WERI-Rb-1 (cell line): ENCODE results near the gene LOC101059915.
A peak's percentile ranks its signal among the peaks of the same experiment; 100 is the strongest.
"Not testable (repeated sequence)": the region's sequence is repeated elsewhere in the genome, so short reads cannot be mapped to it uniquely, and the experiment has no call there.

Source experiments
- DNase-seq: peaks from one replicate; pipeline ENCODE4 v3.0.0-alpha.2; 2020
- H3K27ac ChIP-seq: fragments of 250-450 bp; sonication (Bioruptor Pico); 2 replicates; pipeline ENCODE4 v1.5.1; 2020; ENCODE audit warnings: mild to moderate bottlenecking, moderate library complexity
- H3K27me3 ChIP-seq: fragments of 250-450 bp; sonication (Bioruptor Pico); 2 replicates; pipeline ENCODE4 v1.5.1; 2021; ENCODE audit warnings: mild to moderate bottlenecking, low read depth, moderate library complexity; ENCODE audit not compliant: insufficient read depth, severe bottlenecking
- H3K36me3 ChIP-seq: fragments of 250-450 bp; sonication (Bioruptor Pico); 2 replicates; pipeline ENCODE4 v1.5.1; 2020; ENCODE audit warnings: mild to moderate bottlenecking, moderate library complexity
- H3K4me3 ChIP-seq: 2 replicates; pipeline ENCODE4 v1.5.1; 2011; ENCODE audit warnings: low read depth, mild to moderate bottlenecking, control low read depth, low read length
- H3K9me3 ChIP-seq: fragments of 250-450 bp; sonication (Bioruptor Pico); 2 replicates; pipeline ENCODE4 v1.5.1; 2021; ENCODE audit warnings: mild to moderate bottlenecking, moderate library complexity; ENCODE audit not compliant: severe bottlenecking
- CTCF ChIP-seq: IDR thresholded peaks from 2 replicates; pipeline ENCODE4 v1.5.1; 2011; ENCODE audit warnings: low read depth, mild to moderate bottlenecking, control low read depth, inconsistent platforms, low read length

The LOC101059915 gene

DNA sequence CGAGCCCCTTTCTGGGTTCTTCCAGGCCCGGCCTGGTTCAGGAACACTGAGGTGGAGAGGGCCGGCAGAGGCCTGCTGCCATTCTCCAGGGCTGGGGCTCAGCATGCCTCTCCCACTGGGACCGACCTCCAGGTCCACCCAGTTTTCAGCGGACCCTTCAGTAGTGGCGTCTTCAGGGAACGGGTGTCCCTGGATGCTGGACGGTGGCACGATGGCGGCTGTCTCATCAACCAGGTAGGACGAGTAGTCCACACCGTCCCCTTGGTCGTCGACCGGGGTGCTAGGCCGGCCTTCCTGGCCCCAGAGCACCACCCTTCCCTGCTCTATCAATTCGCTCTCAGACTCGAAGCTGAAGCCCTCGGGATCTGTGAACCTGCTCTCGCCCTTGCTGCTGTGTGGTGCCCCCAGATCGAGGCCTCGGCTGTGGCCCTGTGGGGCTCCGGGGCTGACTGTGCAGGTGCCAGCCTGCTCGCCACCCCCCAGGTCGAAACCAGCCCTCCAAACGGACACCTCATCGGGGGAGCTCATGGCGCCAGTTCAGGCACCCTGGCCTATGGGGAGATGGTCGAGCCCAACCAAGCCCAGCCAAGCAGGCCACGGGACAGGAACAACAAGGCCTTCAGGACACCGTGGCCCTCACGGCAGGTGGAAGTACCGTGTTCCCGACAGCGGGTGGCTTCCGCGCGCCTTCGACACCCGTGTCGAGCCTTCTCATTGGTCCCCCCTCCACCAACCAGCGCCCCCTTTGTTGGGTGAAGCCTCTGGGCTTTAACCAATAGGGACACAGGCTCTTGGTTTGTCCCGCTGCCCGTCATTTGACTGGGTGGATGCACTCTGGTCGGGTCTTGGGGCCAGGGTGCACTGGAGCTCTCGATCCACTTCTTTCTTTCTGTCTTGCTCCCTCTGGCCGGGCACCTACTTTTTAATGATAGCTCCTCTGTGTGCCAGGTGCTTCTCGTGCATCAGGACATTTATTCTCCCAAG lies 814 bp upstream of the LOC101059915 start:
- TF ChIP-seq CTCF: no peak
- Histone ChIP-seq H3K4me3 (no peak overlapping the region), H3K36me3 (no peaks in the 10 kb centered on the region), H3K27ac (no peak overlapping the region), H3K27me3 (peaks cover 18% of the 10 kb centered on the region), H3K9me3 (no peaks in the 10 kb centered on the region)
- DNase-seq: no peak

- Histone ChIP-seq H3K4me3 (no peak overlapping the region), H3K27me3 (peaks cover 22% of the 10 kb centered on the region), H3K27ac (no peak overlapping the region), H3K9me3 (no peaks in the 10 kb centered on the region), H3K36me3 (no peaks in the 10 kb centered on the region)
- no peak for DNase-seq
- no peak for TF ChIP-seq CTCF
Measured at GRCh38 chrX:71668248-71668595, 876 bp downstream of the LOC101059915 start.

DNA sequence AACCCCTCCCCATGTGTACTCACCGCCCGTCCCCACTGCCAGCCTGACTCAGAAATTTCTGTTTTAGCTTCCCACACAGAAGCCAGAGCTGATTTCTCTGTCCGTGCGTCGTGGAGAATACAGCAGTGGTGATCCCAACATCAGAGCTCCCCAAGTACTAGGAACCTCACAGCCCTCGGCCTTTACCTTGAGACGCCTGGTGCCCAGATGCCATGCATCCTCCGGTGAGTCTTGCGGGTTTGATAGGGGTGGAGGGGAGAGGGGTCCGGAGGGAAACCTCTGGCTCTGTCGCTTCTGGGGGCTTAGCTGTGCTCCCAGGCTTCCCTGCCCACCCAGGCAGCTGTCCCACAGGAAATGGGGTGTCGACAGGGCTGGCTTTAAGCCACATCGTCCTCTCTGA lies 2.1 kb downstream of the LOC101059915 start:
- DNase-seq: no peak
- H3K9me3 ChIP-seq: no peaks in the 10 kb centered on the region
- H3K27ac ChIP-seq: no peak overlapping the region
- H3K27me3 ChIP-seq: peaks cover 26% of the 10 kb centered on the region
- H3K4me3 ChIP-seq: no peak overlapping the region
- TF ChIP-seq CTCF: no peak
- H3K36me3 ChIP-seq: no peaks in the 10 kb centered on the region

- not testable (repeated sequence) for H3K4me3 ChIP-seq, H3K27ac ChIP-seq, H3K9me3 ChIP-seq, H3K36me3 ChIP-seq
- peak; percentile 62 for DNase-seq
- TF ChIP-seq CTCF: peak; percentile 77
- peaks cover 26% of the 10 kb centered on the region for H3K27me3 ChIP-seq
Measured at GRCh38 chrX:71669947-71670346, 2.6 kb downstream of the LOC101059915 start.

GRCh38 chrX:71671043-71671780 lies 3.9 kb downstream of the LOC101059915 start:
- peaks cover 26% of the 10 kb centered on the region for H3K27me3 ChIP-seq
- no peak overlapping the region for H3K4me3 ChIP-seq
- no peaks in the 10 kb centered on the region for H3K36me3 ChIP-seq
- DNase-seq: no peak
- no peak overlapping the region for H3K27ac ChIP-seq
- no peaks in the 10 kb centered on the region for H3K9me3 ChIP-seq
- no peak for TF ChIP-seq CTCF
